ENCODE data around the gene CPO.

- TF ChIP-seq CTCF (IDR thresholded peaks at IDR 0.05) (no peak), POLR2AphosphoS5 (IDR thresholded peaks at IDR 0.05) (no peak), POLR2A (IDR thresholded peaks at IDR 0.05) (no peak)
These were observed 49.6 kb downstream of the CPO start for GRCh38 chr2:206988884-206989283.

Data from prostate gland (tissue), 2 donors.